GM21423 (cell line): ENCODE results near the gene MYO10.

Source experiments
- ATAC-seq: cut with Tn5 transposase; IDR thresholded peaks from one replicate; pipeline ENCODE4 v1.9.1; 2021; ENCODE audit warnings: mild to moderate bottlenecking, moderate library complexity; ENCODE audit not compliant: unreplicated experiment

MYO10 gene

GRCh38 chr5:16866795-16867576 is 69.1 kb downstream of the MYO10 start:
- no peak for ATAC-seq

- no peak for ATAC-seq
Measured at GRCh38 chr5:16866273-16866672, 69.8 kb downstream of the MYO10 start.

- ATAC-seq, result no peak
Measured at GRCh38 chr5:16865151-16865550, 70.9 kb downstream of the MYO10 start.

GRCh38 chr5:16864631-16865131 is 71.4 kb downstream of the MYO10 start:
- ATAC-seq, result no peak

GRCh38 chr5:16863469-16863946 is 72.6 kb downstream of the MYO10 start:
- ATAC-seq, result no peak

GRCh38 chr5:16862777-16863176 is 73.3 kb downstream of the MYO10 start:
- ATAC-seq, result no peak

- no peak for ATAC-seq
Measured at GRCh38 chr5:16859346-16859745, 76.7 kb downstream of the MYO10 start.

- no peak for ATAC-seq
Measured at GRCh38 chr5:16858151-16858550, 77.9 kb downstream of the MYO10 start.

- no peak for ATAC-seq
Measured at GRCh38 chr5:16857635-16858034, 78.5 kb downstream of the MYO10 start.

GRCh38 chr5:16856531-16856930 is 79.6 kb downstream of the MYO10 start:
- no peak for ATAC-seq

- ATAC-seq, result no peak
Measured at GRCh38 chr5:16855898-16856297, 80.2 kb downstream of the MYO10 start.

GRCh38 chr5:16855485-16855884 is 80.6 kb downstream of the MYO10 start:
- ATAC-seq, result no peak

- no peak for ATAC-seq
Measured at GRCh38 chr5:16854351-16854750, 81.7 kb downstream of the MYO10 start.

GRCh38 chr5:16853518-16853917 is 82.6 kb downstream of the MYO10 start:
- no peak for ATAC-seq

- no peak for ATAC-seq
Measured at GRCh38 chr5:16852251-16853005, 83.7 kb downstream of the MYO10 start.

GRCh38 chr5:16849775-16850174 is 86.3 kb downstream of the MYO10 start:
- ATAC-seq, result no peak

GRCh38 chr5:16849181-16849580 is 86.9 kb downstream of the MYO10 start:
- ATAC-seq, result no peak

- ATAC-seq, result no peak
Measured at GRCh38 chr5:16844952-16845351, 91.1 kb downstream of the MYO10 start.

GRCh38 chr5:16842896-16843295 is 93.2 kb downstream of the MYO10 start:
- no peak for ATAC-seq

- no peak for ATAC-seq
Measured at GRCh38 chr5:16841416-16841815, 94.7 kb downstream of the MYO10 start.

GRCh38 chr5:16837305-16837704 is 98.8 kb downstream of the MYO10 start:
- ATAC-seq, result no peak

GRCh38 chr5:16834029-16834428 is 102.1 kb downstream of the MYO10 start:
- ATAC-seq, result no peak
